Glutamatergic neuron (in vitro differentiated cells): ENCODE results near the gene SPANXN2. TPM values are rescaled to one million over a fixed set of nuclear protein-coding genes. Genes with fewer than 3 reads are reported as not detected.

ENCODE experiments used
- DNase-seq: peaks from one replicate; pipeline ENCODE4 v3.0.0; 2022
- H3K27ac Mint-ChIP-seq: one replicate; pipeline ENCODE4 v1.8.0; 2020; ENCODE audit warnings: mild to moderate bottlenecking, mixed read lengths, inconsistent platforms; ENCODE audit not compliant: unreplicated experiment
- H3K27me3 Mint-ChIP-seq: one replicate; pipeline ENCODE4 v1.8.0; 2020; ENCODE audit warnings: mild to moderate bottlenecking, moderate library complexity, mixed read lengths, inconsistent platforms; ENCODE audit not compliant: unreplicated experiment
- H3K36me3 Mint-ChIP-seq: one replicate; pipeline ENCODE4 v1.8.0; 2020; ENCODE audit warnings: mild to moderate bottlenecking, mixed read lengths, inconsistent platforms; ENCODE audit not compliant: unreplicated experiment
- H3K4me1 Mint-ChIP-seq: one replicate; pipeline ENCODE4 v1.8.0; 2020; ENCODE audit warnings: mild to moderate bottlenecking, low read depth, mixed read lengths, inconsistent platforms; ENCODE audit not compliant: unreplicated experiment
- H3K4me3 Mint-ChIP-seq: one replicate; pipeline ENCODE4 v1.8.0; 2020; ENCODE audit warnings: mild to moderate bottlenecking, mixed read lengths, inconsistent platforms; ENCODE audit not compliant: unreplicated experiment
- H3K9me3 Mint-ChIP-seq: one replicate; pipeline ENCODE4 v1.8.0; 2020; ENCODE audit warnings: mild to moderate bottlenecking, moderate library complexity, mixed read lengths, inconsistent platforms; ENCODE audit not compliant: unreplicated experiment
- CTCF ChIP-seq: fragments of 200-600 bp; sonication (generic); IDR thresholded peaks from one replicate; pipeline ENCODE4 v1.5.0; 2021; ENCODE audit not compliant: partially characterized antibody, unreplicated experiment
- total RNA-seq: library from RNA; stranded (reverse); fragmentation: NEBNext Ultra II Directional; extraction: Animal tissue kit (Norgen Biotek cat#: 25700); gene quantifications from one replicate; pipeline ENCODE4 v1.2.1, GENCODE V29; 2021; ENCODE audit not compliant: unreplicated experiment

SPANXN2 gene
- total RNA-seq, 1 donor from 2014 or later = not detected

GRCh38 chrX:143674926-143675325, 45.6 kb downstream of the SPANXN2 start:
- H3K27ac Mint-ChIP-seq = peak overlapping the region; percentile 5
- H3K4me3 Mint-ChIP-seq = no peak overlapping the region
- H3K27me3 Mint-ChIP-seq = no peaks in the 10 kb centered on the region
- no peaks in the 10 kb centered on the region for H3K9me3 Mint-ChIP-seq
- DNase-seq = no peak
- H3K36me3 Mint-ChIP-seq = no peaks in the 10 kb centered on the region
- H3K4me1 Mint-ChIP-seq = peaks cover 12% of the 10 kb centered on the region
- no peak for TF ChIP-seq CTCF

GRCh38 chrX:143669395-143669794, 51.2 kb downstream of the SPANXN2 start:
- no peak overlapping the region for H3K4me3 Mint-ChIP-seq
- no peaks in the 10 kb centered on the region for H3K9me3 Mint-ChIP-seq
- no peaks in the 10 kb centered on the region for H3K27me3 Mint-ChIP-seq
- DNase-seq = no peak
- H3K36me3 Mint-ChIP-seq = no peaks in the 10 kb centered on the region
- H3K27ac Mint-ChIP-seq = no peak overlapping the region
- H3K4me1 Mint-ChIP-seq = peaks cover 3% of the 10 kb centered on the region
- TF ChIP-seq CTCF = no peak

GRCh38 chrX:143664302-143664701, 56.2 kb downstream of the SPANXN2 start:
- H3K27ac Mint-ChIP-seq = no peak overlapping the region

GRCh38 chrX:143663755-143664154, 56.8 kb downstream of the SPANXN2 start:
- Mint-ChIP-seq H3K4me3 (no peak overlapping the region), H3K27me3 (no peaks in the 10 kb centered on the region), H3K4me1 (no peaks in the 10 kb centered on the region), H3K36me3 (no peaks in the 10 kb centered on the region), H3K9me3 (no peaks in the 10 kb centered on the region), H3K27ac (no peak overlapping the region)
- DNase-seq = no peak
- no peak for TF ChIP-seq CTCF

More at GRCh38 chrX:143664302-143664701, 56.2 kb downstream of the SPANXN2 start:
- TF ChIP-seq CTCF = peak; percentile 74
- H3K9me3 Mint-ChIP-seq = no peaks in the 10 kb centered on the region
- no peak overlapping the region for H3K4me3 Mint-ChIP-seq
- no peak for DNase-seq
- H3K4me1 Mint-ChIP-seq = no peaks in the 10 kb centered on the region
- H3K36me3 Mint-ChIP-seq = no peaks in the 10 kb centered on the region
- no peaks in the 10 kb centered on the region for H3K27me3 Mint-ChIP-seq

Other genes starting within 250 kb of the SPANXN2 start
- not detected for gene SPANXN3, start 203.3 kb downstream of the SPANXN2 start, total RNA-seq
- 0.64 TPM for gene SLITRK4, start 84.7 kb downstream of the SPANXN2 start, total RNA-seq
- not detected for gene UBE2NL, start 163.3 kb upstream of the SPANXN2 start, total RNA-seq